ENCODE measurements around the gene VPS54.

- TF ChIP-seq POLR2A (IDR thresholded peaks at IDR 0.05) = peak in 2 of 3 donors; percentile 45
- TF ChIP-seq CTCF (IDR thresholded peaks at IDR 0.05) = no peak
Measured at GRCh38 chr2:64017811-64018700, 1.2 kb downstream of the VPS54 start.
